GM18870 (cell line): ENCODE results near the gene TERT.
"Not testable (repeated sequence)": the region's sequence is repeated elsewhere in the genome, so short reads cannot be mapped to it uniquely, and the experiment has no call there.

Experiments
- ATAC-seq: cut with Tn5 transposase; IDR thresholded peaks from one replicate; pipeline ENCODE4 v1.9.1; 2021; ENCODE audit warnings: moderate library complexity; ENCODE audit not compliant: unreplicated experiment

The TERT gene

GRCh38 chr5:1280177-1281037 lies 14.5 kb downstream of the TERT start:
- no peak for ATAC-seq

- no peak for ATAC-seq
Observed at GRCh38 chr5:1279443-1280151, 15.3 kb downstream of the TERT start.

GRCh38 chr5:1278656-1279442 lies 16.0 kb downstream of the TERT start:
- ATAC-seq, result no peak

GRCh38 chr5:1278216-1278615 lies 16.7 kb downstream of the TERT start:
- no peak for ATAC-seq

- no peak for ATAC-seq
Observed at GRCh38 chr5:1277781-1278180, 17.1 kb downstream of the TERT start.

- no peak for ATAC-seq
Observed at GRCh38 chr5:1277331-1277730, 17.5 kb downstream of the TERT start.

GRCh38 chr5:1276930-1277329 lies 17.9 kb downstream of the TERT start:
- no peak for ATAC-seq

- ATAC-seq, result not testable (repeated sequence)
Observed at GRCh38 chr5:1275397-1276391, 19.2 kb downstream of the TERT start.

GRCh38 chr5:1274471-1274870 lies 20.4 kb downstream of the TERT start:
- no peak for ATAC-seq

- no peak for ATAC-seq
Observed at GRCh38 chr5:1273745-1274144, 21.1 kb downstream of the TERT start.

- no peak for ATAC-seq
Observed at GRCh38 chr5:1272201-1272600, 22.7 kb downstream of the TERT start.

- ATAC-seq, result no peak
Observed at GRCh38 chr5:1270933-1271914, 23.6 kb downstream of the TERT start.

- ATAC-seq, result no peak
Observed at GRCh38 chr5:1270426-1270825, 24.4 kb downstream of the TERT start.

- ATAC-seq, result no peak
Observed at GRCh38 chr5:1268666-1269065, 26.2 kb downstream of the TERT start.

- no peak for ATAC-seq
Observed at GRCh38 chr5:1268056-1268455, 26.8 kb downstream of the TERT start.

- not testable (repeated sequence) for ATAC-seq
Observed at GRCh38 chr5:1267464-1267863, 27.4 kb downstream of the TERT start.

GRCh38 chr5:1266791-1267190 lies 28.1 kb downstream of the TERT start:
- no peak for ATAC-seq

GRCh38 chr5:1265461-1266455 lies 29.1 kb downstream of the TERT start:
- no peak for ATAC-seq
